GM23338 (cell line): ENCODE data around the gene CEP170B. TPM values are rescaled to one million over a fixed set of nuclear protein-coding genes. Genes with fewer than 3 reads are reported as not detected.

ENCODE experiments used
- ATAC-seq: fragments of 200-7000 bp; cut with Tn5 transposase; 3 replicates; pipeline ENCODE4 v1.9.1; 2020
- DNase-seq: peaks from one replicate; pipeline ENCODE4 v3.0.0-alpha.2; 2015; ENCODE audit warnings: low spot score
- H2AFZ ChIP-seq: fragments of 200-600 bp; sonication (generic); 2 replicates; pipeline ENCODE4 v1.8.0; 2016; ENCODE audit warnings: antibody characterized with exemption, mild to moderate bottlenecking, moderate library complexity
- H3F3A ChIP-seq: fragments of 200-600 bp; sonication (generic); replicated peaks from 2 replicates; pipeline ENCODE4 v1.8.0; 2017; ENCODE audit warnings: antibody characterized with exemption, mixed run types, low read depth
- H3K27ac ChIP-seq: fragments of 200-600 bp; sonication (generic); 2 replicates; pipeline ENCODE4 v1.6.1; 2016; ENCODE audit warnings: low read depth
- H3K27me3 ChIP-seq: fragments of 200-600 bp; sonication (generic); 2 replicates; pipeline ENCODE4 v1.8.0; 2016; ENCODE audit warnings: mild to moderate bottlenecking, mixed run types, moderate library complexity; ENCODE audit not compliant: insufficient read depth
- H3K36me3 ChIP-seq: fragments of 200-600 bp; sonication (generic); 2 replicates; pipeline ENCODE4 v1.8.0; 2016; ENCODE audit warnings: mild to moderate bottlenecking; ENCODE audit not compliant: insufficient read depth
- H3K4me1 ChIP-seq: fragments of 200-600 bp; sonication (generic); 2 replicates; pipeline ENCODE4 v1.8.0; 2016; ENCODE audit warnings: mild to moderate bottlenecking, moderate library complexity; ENCODE audit not compliant: insufficient read depth
- H3K4me2 ChIP-seq: fragments of 200-600 bp; sonication (generic); 2 replicates; pipeline ENCODE4 v1.7.1; 2017; ENCODE audit warnings: mixed run types
- H3K4me3 ChIP-seq: fragments of 200-600 bp; sonication (generic); 2 replicates; pipeline ENCODE4 v1.6.1; 2016; ENCODE audit warnings: mixed run types
- H3K79me2 ChIP-seq: fragments of 200-600 bp; sonication (generic); replicated peaks from 2 replicates; pipeline ENCODE4 v1.8.0; 2017; ENCODE audit warnings: mild to moderate bottlenecking; ENCODE audit not compliant: insufficient read depth
- H3K9me2 ChIP-seq: fragments of 200-600 bp; sonication (generic); 2 replicates; pipeline ENCODE4 v1.8.0; 2017; ENCODE audit not compliant: insufficient read depth
- H4K20me1 ChIP-seq: fragments of 200-600 bp; sonication (generic); replicated peaks from 2 replicates; pipeline ENCODE4 v1.8.0; 2017; ENCODE audit warnings: mild to moderate bottlenecking; ENCODE audit not compliant: insufficient read depth
- H3K27ac Mint-ChIP-seq: 2 replicates; pipeline ENCODE4 v1.8.0; 2020; ENCODE audit warnings: inconsistent platforms, mild to moderate bottlenecking, moderate library complexity, mixed read lengths
- H3K27me3 Mint-ChIP-seq: 3 replicates; pipeline ENCODE4 v1.8.0; 2022; ENCODE audit warnings: low read depth, mild to moderate bottlenecking, moderate library complexity, mixed read lengths, inconsistent platforms; ENCODE audit not compliant: insufficient read depth, poor library complexity
- H3K36me3 Mint-ChIP-seq: 3 replicates; pipeline ENCODE4 v1.8.0; 2021; ENCODE audit warnings: low read depth, mild to moderate bottlenecking, inconsistent platforms, moderate library complexity, mixed read lengths
- H3K4me1 Mint-ChIP-seq: 3 replicates; pipeline ENCODE4 v1.8.0; 2020; ENCODE audit warnings: mild to moderate bottlenecking, inconsistent platforms, mixed read lengths
- H3K4me3 Mint-ChIP-seq: 3 replicates; pipeline ENCODE4 v1.8.0; 2021; ENCODE audit warnings: moderate library complexity, mild to moderate bottlenecking, inconsistent platforms, mixed read lengths
- H3K9me3 Mint-ChIP-seq: 3 replicates; pipeline ENCODE4 v1.8.0; 2020; ENCODE audit warnings: moderate library complexity, mild to moderate bottlenecking, inconsistent platforms, mixed read lengths
- CREB1 ChIP-seq: fragments of 250-450 bp; sonication (Bioruptor Pico); IDR thresholded peaks from 2 replicates; pipeline ENCODE4 v1.5.0; 2020; ENCODE audit warnings: low read depth, mild to moderate bottlenecking, moderate library complexity
- EZH2 ChIP-seq: fragments of 200-600 bp; sonication (generic); IDR thresholded peaks from one replicate; pipeline ENCODE4 v1.8.0; 2017; ENCODE audit warnings: antibody characterized with exemption, mild to moderate bottlenecking, low read depth; ENCODE audit not compliant: unreplicated experiment
- EZH2phosphoT487 ChIP-seq: fragments of 200-600 bp; sonication (generic); IDR thresholded peaks from one replicate; pipeline ENCODE4 v1.8.1; 2018; ENCODE audit warnings: antibody characterized with exemption; ENCODE audit not compliant: unreplicated experiment
- JUNB ChIP-seq: IDR thresholded peaks from one replicate; pipeline ENCODE4 v1.6.1; 2016; ENCODE audit warnings: antibody characterized with exemption; ENCODE audit not compliant: unreplicated experiment
- NANOG ChIP-seq: IDR thresholded peaks from 2 replicates; pipeline ENCODE4 v1.6.1; 2016; ENCODE audit warnings: antibody characterized with exemption, borderline replicate concordance
- STAT1 ChIP-seq: IDR thresholded peaks from one replicate; pipeline ENCODE4 v1.6.1; 2016; ENCODE audit warnings: antibody characterized with exemption; ENCODE audit not compliant: unreplicated experiment
- ZNF114 ChIP-seq: fragments of 250-450 bp; sonication (Bioruptor Pico); IDR thresholded peaks from 2 replicates; pipeline ENCODE4 v1.5.0; 2020; ENCODE audit warnings: mild to moderate bottlenecking, moderate library complexity
- ZNF331 ChIP-seq: fragments of 250-450 bp; sonication (Bioruptor Pico); IDR thresholded peaks from 2 replicates; pipeline ENCODE4 v1.5.0; 2020; ENCODE audit warnings: low read depth, mild to moderate bottlenecking, moderate library complexity
- polyA plus RNA-seq: library from polyadenylated mRNA; unstranded; fragments of >200 nt; fragmentation: Nextera tagmentation; extraction: Ambion mirVana; gene quantifications from 2 replicates; pipeline ENCODE4 v1.2.1, GENCODE V29; 2016
- total RNA-seq: library from RNA; depleted of rRNA; stranded (reverse); fragments of >200 nt; shearing (Covaris generic); gene quantifications from 2 replicates; pipeline ENCODE4 v1.2.3, GENCODE V29; 2014
- TF ChIP-seq, protein P1 (sequence below): IDR thresholded peaks from one replicate; pipeline ENCODE4 v1.6.1; 2018; ENCODE audit warnings: antibody characterized with exemption; ENCODE audit not compliant: unreplicated experiment
- TF ChIP-seq, protein P2 (sequence below): IDR thresholded peaks from 2 replicates; pipeline ENCODE4 v1.6.1; 2016; ENCODE audit warnings: antibody characterized with exemption
- TF ChIP-seq, protein P3 (sequence below), 2 experiments: fragments of 200-600 bp in 1 of 2; sonication (generic) in 1 of 2; conservative IDR thresholded peaks; 2 replicates each; pipeline versions ENCODE4 v1.5.1 to v1.6.1; 2016 to 2017; ENCODE audit warnings: antibody characterized with exemption in 2 of 2, low read depth in 2 of 2, mild to moderate bottlenecking in 2 of 2, moderate library complexity in 1 of 2

Gene CEP170B
- total and polyA plus RNA-seq, 2 experiments from 2014 or later = 4.6 to 37.1 TPM

DNA sequence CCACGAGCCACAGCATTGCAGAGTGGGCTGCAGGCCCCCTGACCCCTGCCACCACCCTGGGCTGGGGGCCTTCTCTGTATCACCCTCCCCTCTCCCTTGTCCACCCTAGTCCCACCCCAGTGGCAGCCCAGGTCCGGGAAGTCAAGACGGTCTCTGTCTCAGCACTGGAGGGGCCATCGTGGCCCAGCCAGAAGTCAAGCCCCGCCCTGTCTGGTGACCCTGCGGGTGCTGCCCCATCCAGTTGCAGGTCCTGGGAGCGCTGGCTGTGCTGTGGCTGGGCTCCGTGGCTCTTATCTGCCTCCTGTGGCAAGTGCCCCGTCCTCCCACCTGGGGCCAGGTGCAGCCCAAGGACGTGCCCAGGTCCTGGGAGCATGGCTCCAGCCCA, 62.4 kb downstream of the CEP170B start (continued):
- TF ChIP-seq, protein P1, sequence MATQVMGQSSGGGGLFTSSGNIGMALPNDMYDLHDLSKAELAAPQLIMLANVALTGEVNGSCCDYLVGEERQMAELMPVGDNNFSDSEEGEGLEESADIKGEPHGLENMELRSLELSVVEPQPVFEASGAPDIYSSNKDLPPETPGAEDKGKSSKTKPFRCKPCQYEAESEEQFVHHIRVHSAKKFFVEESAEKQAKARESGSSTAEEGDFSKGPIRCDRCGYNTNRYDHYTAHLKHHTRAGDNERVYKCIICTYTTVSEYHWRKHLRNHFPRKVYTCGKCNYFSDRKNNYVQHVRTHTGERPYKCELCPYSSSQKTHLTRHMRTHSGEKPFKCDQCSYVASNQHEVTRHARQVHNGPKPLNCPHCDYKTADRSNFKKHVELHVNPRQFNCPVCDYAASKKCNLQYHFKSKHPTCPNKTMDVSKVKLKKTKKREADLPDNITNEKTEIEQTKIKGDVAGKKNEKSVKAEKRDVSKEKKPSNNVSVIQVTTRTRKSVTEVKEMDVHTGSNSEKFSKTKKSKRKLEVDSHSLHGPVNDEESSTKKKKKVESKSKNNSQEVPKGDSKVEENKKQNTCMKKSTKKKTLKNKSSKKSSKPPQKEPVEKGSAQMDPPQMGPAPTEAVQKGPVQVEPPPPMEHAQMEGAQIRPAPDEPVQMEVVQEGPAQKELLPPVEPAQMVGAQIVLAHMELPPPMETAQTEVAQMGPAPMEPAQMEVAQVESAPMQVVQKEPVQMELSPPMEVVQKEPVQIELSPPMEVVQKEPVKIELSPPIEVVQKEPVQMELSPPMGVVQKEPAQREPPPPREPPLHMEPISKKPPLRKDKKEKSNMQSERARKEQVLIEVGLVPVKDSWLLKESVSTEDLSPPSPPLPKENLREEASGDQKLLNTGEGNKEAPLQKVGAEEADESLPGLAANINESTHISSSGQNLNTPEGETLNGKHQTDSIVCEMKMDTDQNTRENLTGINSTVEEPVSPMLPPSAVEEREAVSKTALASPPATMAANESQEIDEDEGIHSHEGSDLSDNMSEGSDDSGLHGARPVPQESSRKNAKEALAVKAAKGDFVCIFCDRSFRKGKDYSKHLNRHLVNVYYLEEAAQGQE = no peak
- TF ChIP-seq NANOG (no peak), JUNB (no peak), ZNF114 (CRISPR knock-in tag) (no peak), EZH2 (no peak), CREB1 (CRISPR knock-in tag) (no peak), ZNF331 (CRISPR knock-in tag) (no peak)
- TF ChIP-seq, protein P2, sequence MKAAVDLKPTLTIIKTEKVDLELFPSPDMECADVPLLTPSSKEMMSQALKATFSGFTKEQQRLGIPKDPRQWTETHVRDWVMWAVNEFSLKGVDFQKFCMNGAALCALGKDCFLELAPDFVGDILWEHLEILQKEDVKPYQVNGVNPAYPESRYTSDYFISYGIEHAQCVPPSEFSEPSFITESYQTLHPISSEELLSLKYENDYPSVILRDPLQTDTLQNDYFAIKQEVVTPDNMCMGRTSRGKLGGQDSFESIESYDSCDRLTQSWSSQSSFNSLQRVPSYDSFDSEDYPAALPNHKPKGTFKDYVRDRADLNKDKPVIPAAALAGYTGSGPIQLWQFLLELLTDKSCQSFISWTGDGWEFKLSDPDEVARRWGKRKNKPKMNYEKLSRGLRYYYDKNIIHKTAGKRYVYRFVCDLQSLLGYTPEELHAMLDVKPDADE = no peak

DNA sequence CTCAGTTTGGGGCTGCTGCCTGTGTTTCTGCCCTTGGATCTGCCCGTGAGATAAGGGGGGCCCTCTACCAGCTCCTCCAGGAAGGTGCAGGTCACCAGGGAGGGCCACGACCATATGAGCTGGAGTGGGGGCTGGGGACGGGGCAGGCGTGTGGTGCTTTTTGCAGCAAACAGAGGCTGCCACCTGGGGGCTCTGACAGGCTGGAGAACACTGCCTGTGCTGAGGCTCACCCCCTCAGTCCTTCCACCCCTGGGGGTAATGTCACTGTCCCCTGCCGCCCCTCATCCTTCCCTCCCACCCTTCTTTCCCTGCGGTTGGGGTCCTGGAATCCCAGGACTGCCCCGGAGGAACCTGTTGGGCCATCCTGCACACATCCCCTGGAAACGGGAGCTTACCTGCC, 62.8 kb downstream of the CEP170B start:
- no peaks in the 10 kb centered on the region for H3K36me3 Mint-ChIP-seq
- Histone ChIP-seq H3F3A (no peaks in the 10 kb centered on the region), H3K9me2 (no peaks in the 10 kb centered on the region), H3K36me3 (no peaks in the 10 kb centered on the region), H2AFZ (no peak overlapping the region), H3K27me3 (peaks cover 34% of the 10 kb centered on the region), H4K20me1 (no peaks in the 10 kb centered on the region), H3K4me3 (no peak overlapping the region), H3K4me1 (peaks cover 3% of the 10 kb centered on the region; the same call in 1 of the 2 replicates), H3K4me2 (no peak overlapping the region), H3K79me2 (no peaks in the 10 kb centered on the region), H3K27ac (no peak overlapping the region)
- H3K4me3 Mint-ChIP-seq = no peak overlapping the region
- ATAC-seq (no peak; the same call in 1 of the 3 replicates), DNase-seq (no peak)
- H3K27me3 Mint-ChIP-seq = peaks cover 32% of the 10 kb centered on the region
- peaks cover 2% of the 10 kb centered on the region; the same call in 1 of the 3 replicates for H3K4me1 Mint-ChIP-seq
- H3K27ac Mint-ChIP-seq = no peak overlapping the region
- no peaks in the 10 kb centered on the region for H3K9me3 Mint-ChIP-seq
- TF ChIP-seq ZNF114 (CRISPR knock-in tag) (no peak), EZH2 (no peak), NANOG (no peak), STAT1 (no peak), CREB1 (CRISPR knock-in tag) (no peak), JUNB (no peak), ZNF331 (CRISPR knock-in tag) (no peak), EZH2phosphoT487 (no peak)
- TF ChIP-seq, protein P3, sequence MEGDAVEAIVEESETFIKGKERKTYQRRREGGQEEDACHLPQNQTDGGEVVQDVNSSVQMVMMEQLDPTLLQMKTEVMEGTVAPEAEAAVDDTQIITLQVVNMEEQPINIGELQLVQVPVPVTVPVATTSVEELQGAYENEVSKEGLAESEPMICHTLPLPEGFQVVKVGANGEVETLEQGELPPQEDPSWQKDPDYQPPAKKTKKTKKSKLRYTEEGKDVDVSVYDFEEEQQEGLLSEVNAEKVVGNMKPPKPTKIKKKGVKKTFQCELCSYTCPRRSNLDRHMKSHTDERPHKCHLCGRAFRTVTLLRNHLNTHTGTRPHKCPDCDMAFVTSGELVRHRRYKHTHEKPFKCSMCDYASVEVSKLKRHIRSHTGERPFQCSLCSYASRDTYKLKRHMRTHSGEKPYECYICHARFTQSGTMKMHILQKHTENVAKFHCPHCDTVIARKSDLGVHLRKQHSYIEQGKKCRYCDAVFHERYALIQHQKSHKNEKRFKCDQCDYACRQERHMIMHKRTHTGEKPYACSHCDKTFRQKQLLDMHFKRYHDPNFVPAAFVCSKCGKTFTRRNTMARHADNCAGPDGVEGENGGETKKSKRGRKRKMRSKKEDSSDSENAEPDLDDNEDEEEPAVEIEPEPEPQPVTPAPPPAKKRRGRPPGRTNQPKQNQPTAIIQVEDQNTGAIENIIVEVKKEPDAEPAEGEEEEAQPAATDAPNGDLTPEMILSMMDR (conservative IDR thresholded peaks at IDR 0.05; ENCODE audit: low read depth in 2 of 2) = no peak; a peak in 1 of 4 replicates
- TF ChIP-seq, protein P1 = no peak
- TF ChIP-seq, protein P2 = no peak
